Gastroesophageal sphincter (tissue), 4 donors: ENCODE measurements around the gene UMAD1. TPM values are rescaled to one million over a fixed set of nuclear protein-coding genes. Genes with fewer than 3 reads are reported as not detected.

Experiments
- ATAC-seq: fragments of 150-250 bp; one replicate; pipeline ENCODE4 v1.9.1; 2016; ENCODE audit warnings: mild to moderate bottlenecking, moderate library complexity
- H3K27ac ChIP-seq, 4 donors: fragments of 200-600 bp; sonication (generic) in 3 of 4; 1 replicate in 3 of 4; 2 replicates in 1 of 4; pipeline ENCODE4 v1.5.1; 2016 to 2019
- H3K27me3 ChIP-seq: fragments of 200-600 bp; sonication (generic); one replicate; pipeline ENCODE4 v1.5.1; 2019
- H3K36me3 ChIP-seq, 2 donors: fragments of 200-600 bp; sonication (generic); one replicate each; pipeline ENCODE4 v1.5.1; 2019; ENCODE audit warnings: control low read depth in 1 of 2
- H3K4me1 ChIP-seq, 3 donors: fragments of 200-600 bp; sonication (generic); 1 replicate in 2 of 3; 2 replicates in 1 of 3; pipeline ENCODE4 v1.5.1; 2016 to 2019; ENCODE audit warnings: control low read depth in 2 of 3
- H3K4me3 ChIP-seq, 2 donors: fragments of 200-600 bp; sonication (generic); one replicate each; pipeline ENCODE4 v1.5.1; 2019; ENCODE audit warnings: mild to moderate bottlenecking in 1 of 2, moderate library complexity in 1 of 2
- H3K9me3 ChIP-seq, 3 donors: fragments of 200-600 bp; sonication (generic); one replicate each; pipeline ENCODE4 v1.5.1; 2017 to 2019; ENCODE audit warnings: control low read depth in 2 of 3
- CTCF ChIP-seq, 4 experiments: fragments of 200-600 bp in 2 of 4; fragments of 450-650 bp in 2 of 4; sonication (generic) in 1 of 4; IDR thresholded peaks; one replicate each; pipeline ENCODE4 v1.5.1; 2017 to 2019; ENCODE audit warnings: antibody characterized with exemption in 4 of 4, mild to moderate bottlenecking in 2 of 4, moderate library complexity in 2 of 4
- EP300 ChIP-seq: sonication (generic); formaldehyde crosslinking; IDR thresholded peaks from one replicate; pipeline ENCODE4 v1.6.1; 2017; ENCODE audit warnings: antibody characterized with exemption, mild to moderate bottlenecking
- POLR2A ChIP-seq, 2 donors: fragments of 450-650 bp; IDR thresholded peaks; one replicate each; pipeline ENCODE4 v1.6.1; 2017; ENCODE audit warnings: antibody characterized with exemption in 2 of 2, mild to moderate bottlenecking in 2 of 2, moderate library complexity in 1 of 2
- POLR2AphosphoS5 ChIP-seq: sonication (generic); formaldehyde crosslinking; IDR thresholded peaks from one replicate; pipeline ENCODE4 v1.6.1; 2017; ENCODE audit warnings: antibody characterized with exemption
- WGBS, 2 donors: methylation state at CpG; one replicate each; pipeline ENCODE4 v1.1.5; 2018; ENCODE audit warnings: low coverage in 1 of 2; 5-methylcytosine and 5-hydroxymethylcytosine counted together
- small RNA-seq, 4 donors: library from RNA; depleted of rRNA; stranded (forward); fragments of <200 nt; gene quantifications; one replicate each; pipeline ENCODE3, GENCODE V24; 2016
- total RNA-seq, 4 donors: library from RNA; depleted of rRNA; stranded (reverse); fragments of >200 nt; gene quantifications; one replicate each; pipeline ENCODE4 v1.1.0, GENCODE V29; 2016

UMAD1 gene
- total RNA-seq, 4 donors from 2014 or later, result 7.4 to 24.4 (median 15.9) TPM

GRCh38 chr7:7921830-7922229, 281.3 kb downstream of the UMAD1 start:
- Histone ChIP-seq H3K4me3 (no peak overlapping the region), H3K27me3 (no peaks in the 10 kb centered on the region), H3K4me1 (no peaks in the 10 kb centered on the region), H3K27ac (no peak overlapping the region), H3K9me3 (no peaks in the 10 kb centered on the region), H3K36me3 (no peaks in the 10 kb centered on the region)
- TF ChIP-seq POLR2A (IDR thresholded peaks at IDR 0.05) (no peak), CTCF (IDR thresholded peaks at IDR 0.05) (no peak), POLR2AphosphoS5 (no peak), EP300 (no peak)
- ATAC-seq, result no peak

- Histone ChIP-seq H3K9me3 (no peaks in the 10 kb centered on the region), H3K36me3 (no peaks in the 10 kb centered on the region), H3K4me1 (no peaks in the 10 kb centered on the region), H3K27ac (no peak overlapping the region), H3K4me3 (no peak overlapping the region), H3K27me3 (no peaks in the 10 kb centered on the region)
- 17 to 63% methylated on average over 6 to 7 of the region's 7 CpGs for WGBS, 2 donors
- ATAC-seq, result no peak
- TF ChIP-seq POLR2AphosphoS5, result no peak
- TF ChIP-seq CTCF (IDR thresholded peaks at IDR 0.05), result no peak
- no peak for TF ChIP-seq EP300
- no peak for TF ChIP-seq POLR2A (IDR thresholded peaks at IDR 0.05)
These were observed 282.3 kb downstream of the UMAD1 start for GRCh38 chr7:7922684-7923385.

- Histone ChIP-seq H3K36me3 (no peaks in the 10 kb centered on the region), H3K27ac (no peak overlapping the region), H3K27me3 (no peaks in the 10 kb centered on the region), H3K4me3 (no peak overlapping the region), H3K4me1 (no peaks in the 10 kb centered on the region), H3K9me3 (no peaks in the 10 kb centered on the region)
- no peak for TF ChIP-seq EP300
- TF ChIP-seq CTCF (IDR thresholded peaks at IDR 0.05), result no peak
- TF ChIP-seq POLR2AphosphoS5, result no peak
- TF ChIP-seq POLR2A (IDR thresholded peaks at IDR 0.05), result no peak
- WGBS, 2 donors, result 92 to 100% methylated on average over 1 of the region's 1 CpG
- no peak for ATAC-seq
These were observed 283.3 kb downstream of the UMAD1 start for GRCh38 chr7:7923818-7924217.

- TF ChIP-seq POLR2AphosphoS5, result no peak
- TF ChIP-seq CTCF (IDR thresholded peaks at IDR 0.05), result no peak
- no peak for TF ChIP-seq POLR2A (IDR thresholded peaks at IDR 0.05)
- no peak for TF ChIP-seq EP300
- H3K36me3 ChIP-seq, result no peaks in the 10 kb centered on the region
These were observed 283.8 kb downstream of the UMAD1 start for GRCh38 chr7:7924303-7924702.

More at GRCh38 chr7:7924303-7924702, 283.8 kb downstream of the UMAD1 start:
- no peak for ATAC-seq
- H3K4me1 ChIP-seq, result no peaks in the 10 kb centered on the region
- H3K9me3 ChIP-seq, result no peaks in the 10 kb centered on the region
- H3K4me3 ChIP-seq, result no peak overlapping the region
- H3K27ac ChIP-seq, result no peak overlapping the region
- no peaks in the 10 kb centered on the region for H3K27me3 ChIP-seq

Small RNA genes lying within 50 kb of the gene (small RNA-seq; reads per million reads assigned to genes)
- gene RNU6-534P, result 0 reads per million in 4 donors

Other genes with a start within 250 kb of the UMAD1 start
- 10 to 100 TPM; 12.5 to 21.3 (median 18.7) TPM for gene COL28A1, start 104.9 kb upstream of the UMAD1 start, total RNA-seq
- gene MIOS, start 73.9 kb upstream of the UMAD1 start, total RNA-seq, result 10 to 100 TPM; 24.2 to 40.3 (median 31.5) TPM
- 10 to 100 TPM; 10.6 to 21.0 (median 14.1) TPM for gene RPA3, start 77.9 kb downstream of the UMAD1 start, total RNA-seq